ENCODE measurements around the gene RNPC3. TPM values are rescaled to one million over a fixed set of nuclear protein-coding genes. Genes with fewer than 3 reads are reported as not detected.
"Not testable (repeated sequence)": the region's sequence is repeated elsewhere in the genome, so short reads cannot be mapped to it uniquely, and the experiment has no call there.

RNPC3 gene
- total RNA-seq, 1 donor from 2014 or later: 23.2 TPM

- DNase-seq (ENCODE audit: extremely low spot score, unreplicated experiment): no peak
- Mint-ChIP-seq H3K27ac (ENCODE audit: unreplicated experiment) (no peak overlapping the region), H3K4me1 (ENCODE audit: unreplicated experiment) (no peaks in the 10 kb centered on the region), H3K9me3 (ENCODE audit: unreplicated experiment) (no peaks in the 10 kb centered on the region), H3K4me3 (ENCODE audit: unreplicated experiment) (no peak overlapping the region), H3K27me3 (ENCODE audit: unreplicated experiment) (peaks cover 18% of the 10 kb centered on the region), H3K36me3 (ENCODE audit: unreplicated experiment) (no peaks in the 10 kb centered on the region)
- no peak for TF ChIP-seq CTCF (IDR thresholded peaks at IDR 0.05)
Measured at GRCh38 chr1:103583887-103584286, 58.4 kb downstream of the RNPC3 start.

- H3K27me3 Mint-ChIP-seq (ENCODE audit: unreplicated experiment): peaks cover 22% of the 10 kb centered on the region
Measured at GRCh38 chr1:103584537-103584936, 59.0 kb downstream of the RNPC3 start.

GRCh38 chr1:103602740-103603139 lies 77.2 kb downstream of the RNPC3 start:
- H3K4me1 Mint-ChIP-seq (ENCODE audit: unreplicated experiment); H3K27ac Mint-ChIP-seq (ENCODE audit: unreplicated experiment); H3K9me3 Mint-ChIP-seq (ENCODE audit: unreplicated experiment): not testable (repeated sequence)

More at GRCh38 chr1:103584537-103584936, 59.0 kb downstream of the RNPC3 start:
- no peak for DNase-seq (ENCODE audit: extremely low spot score, unreplicated experiment)
- H3K4me3 Mint-ChIP-seq (ENCODE audit: unreplicated experiment): no peak overlapping the region
- no peak for TF ChIP-seq CTCF (IDR thresholded peaks at IDR 0.05)
- no peaks in the 10 kb centered on the region for H3K4me1 Mint-ChIP-seq (ENCODE audit: unreplicated experiment)
- no peaks in the 10 kb centered on the region for H3K9me3 Mint-ChIP-seq (ENCODE audit: unreplicated experiment)
- no peaks in the 10 kb centered on the region for H3K36me3 Mint-ChIP-seq (ENCODE audit: unreplicated experiment)
- no peak overlapping the region for H3K27ac Mint-ChIP-seq (ENCODE audit: unreplicated experiment)

More at GRCh38 chr1:103602740-103603139, 77.2 kb downstream of the RNPC3 start:
- DNase-seq (ENCODE audit: extremely low spot score, unreplicated experiment); H3K36me3 Mint-ChIP-seq (ENCODE audit: unreplicated experiment); H3K27me3 Mint-ChIP-seq (ENCODE audit: unreplicated experiment); H3K4me3 Mint-ChIP-seq (ENCODE audit: unreplicated experiment): not testable (repeated sequence)

Other genes starting within 250 kb of the RNPC3 start
- 8.2 and 10.0 TPM in 2 replicates for gene AMY2B, start 45.9 kb downstream of the RNPC3 start, total RNA-seq
- gene AMY2A, start 91.7 kb downstream of the RNPC3 start, total RNA-seq: not detected in 2 replicates
- gene AMY1A, start 130.1 kb downstream of the RNPC3 start, total RNA-seq: not detected in 2 replicates
- gene AMY1B, start 170.5 kb downstream of the RNPC3 start, total RNA-seq: not detected in 2 replicates
- gene AMY1C, start 224.2 kb downstream of the RNPC3 start, total RNA-seq: not detected in 2 replicates